GM12878 (cell line): ENCODE measurements around the gene IL22RA2. TPM values are rescaled to one million over a fixed set of nuclear protein-coding genes. Genes with fewer than 3 reads are reported as not detected.

ENCODE experiments used
- ATAC-seq: fragments of 200-7000 bp; cut with Tn5 transposase; 3 replicates; pipeline ENCODE4 v1.9.1; 2020; ENCODE audit warnings: mild to moderate bottlenecking, moderate library complexity
- BruUV-seq: library from RNA; stranded (reverse); fragments of 400-500 nt; replicated peaks from 2 replicates; lab custom pipeline; 2021; lab: Mats Ljungman, UMichigan
- CTCF ChIA-PET: fragments of 300-600 bp; sonication (Branson Sonifier 250); formaldehyde crosslinking; extraction: SDS; loops from one replicate; lab custom pipeline; 2021; ENCODE audit warnings: inconsistent platforms; lab: Yijun Ruan, JAX
- POLR2A ChIA-PET: fragments of 350-600 bp; formaldehyde crosslinking; extraction: SDS; loops from one replicate; lab custom pipeline; 2021; ENCODE audit warnings: inconsistent platforms; lab: Charles Lee
- RAD21 ChIA-PET: fragments of 300-600 bp; sonication (Branson Sonifier 250); formaldehyde crosslinking; loops from one replicate; lab custom pipeline; 2023; ENCODE audit warnings: antibody characterized with exemption; ENCODE audit not compliant: unreplicated experiment; lab: Charles Lee
- SMC1A ChIA-PET: fragments of 300-600 bp; sonication (Branson Sonifier 250); formaldehyde crosslinking; loops from one replicate; lab custom pipeline; 2023; ENCODE audit not compliant: unreplicated experiment, uncharacterized antibody; lab: Charles Lee
- DNase-seq: peaks from one replicate; pipeline ENCODE4 v3.0.0-alpha.2; 2011; ENCODE audit warnings: low read depth, low spot score
- FAIRE-seq: peaks from 3 replicates; lab custom pipeline; 2011; peaks lifted over from hg19 to GRCh38; lab: Jason Lieb, UNC
- H2AFZ ChIP-seq: 2 replicates; pipeline ENCODE4 v1.6.0; 2011; ENCODE audit warnings: low read depth, low read length, control low read depth; ENCODE audit not compliant: control insufficient read depth
- H3K27ac ChIP-seq: 2 replicates; pipeline ENCODE4 v1.5.1; 2011; ENCODE audit warnings: control low read depth; ENCODE audit not compliant: control insufficient read depth, insufficient read depth
- H3K27me3 ChIP-seq, 2 experiments: replicated peaks in 1 of 2; 2 replicates each; pipeline versions ENCODE4 v1.6.0 to v1.6.1; 2011; ENCODE audit warnings: low read length in 1 of 2; ENCODE audit not compliant: control insufficient read depth in 2 of 2, insufficient read depth in 2 of 2
- H3K36me3 ChIP-seq, 2 experiments: 2 replicates each; pipeline ENCODE4 v1.5.1; 2011; ENCODE audit warnings: low read length in 1 of 2; ENCODE audit not compliant: control insufficient read depth in 2 of 2, insufficient read depth in 2 of 2
- H3K4me1 ChIP-seq: 2 replicates; pipeline ENCODE4 v1.6.1; 2011; ENCODE audit warnings: mild to moderate bottlenecking, low read length, moderate library complexity, mixed read lengths; ENCODE audit not compliant: control insufficient read depth, insufficient read depth
- H3K4me2 ChIP-seq: 2 replicates; pipeline ENCODE4 v1.6.0; 2011; ENCODE audit warnings: control low read depth; ENCODE audit not compliant: control insufficient read depth, insufficient read depth
- H3K4me3 ChIP-seq: fragments of 200-600 bp; sonication (generic); 2 replicates; pipeline ENCODE4 v1.5.1; 2016
- H3K79me2 ChIP-seq: 2 replicates; pipeline ENCODE4 v1.6.0; 2011; ENCODE audit warnings: low read length; ENCODE audit not compliant: control insufficient read depth, insufficient read depth
- H3K9ac ChIP-seq: 2 replicates; pipeline ENCODE4 v1.8.0; 2011; ENCODE audit warnings: low read length, control low read depth, mixed read lengths; ENCODE audit not compliant: control insufficient read depth, insufficient read depth
- H3K9me3 ChIP-seq: replicated peaks from 3 replicates; pipeline ENCODE4 v1.5.1; 2011; ENCODE audit warnings: mild to moderate bottlenecking, low read length; ENCODE audit not compliant: control insufficient read depth, insufficient read depth
- H4K20me1 ChIP-seq: 2 replicates; pipeline ENCODE4 v1.6.0; 2011; ENCODE audit not compliant: control insufficient read depth, insufficient read depth
- ASH2L ChIP-seq: fragments of 300-600, 200-600 bp; sonication (generic); IDR thresholded peaks from 2 replicates; pipeline ENCODE4 v1.6.1; 2017; ENCODE audit warnings: low read depth, mild to moderate bottlenecking, borderline replicate concordance
- HDGF ChIP-seq: fragments of 450-650 bp; IDR thresholded peaks from 2 replicates; pipeline ENCODE4 v1.6.1; 2016; ENCODE audit warnings: antibody characterized with exemption
- MTA2 ChIP-seq: fragments of 450-650 bp; IDR thresholded peaks from 2 replicates; pipeline ENCODE4 v1.6.1; 2016; ENCODE audit warnings: low read depth, mild to moderate bottlenecking, moderate library complexity
- NBN ChIP-seq: fragments of 450-650 bp; IDR thresholded peaks from 2 replicates; pipeline ENCODE4 v1.6.1; 2016
- RAD21 ChIP-seq: IDR thresholded peaks from 2 replicates; pipeline ENCODE4 v1.6.1; 2011; ENCODE audit warnings: mild to moderate bottlenecking, low read depth, low read length, moderate library complexity; ENCODE audit not compliant: insufficient read depth
- RUNX3 ChIP-seq: IDR thresholded peaks from 2 replicates; pipeline ENCODE4 v1.6.1; 2012; ENCODE audit warnings: low read length, inconsistent platforms
- SMC3 ChIP-seq: IDR thresholded peaks from 2 replicates; pipeline ENCODE4 v1.6.1; 2011; ENCODE audit warnings: low read length, improper control_type of control experiment, borderline replicate concordance
- STAT1 ChIP-seq: fragments of 450-650 bp; conservative IDR thresholded peaks from 2 replicates; pipeline ENCODE4 v1.6.1; 2014; ENCODE audit warnings: antibody characterized with exemption, mild to moderate bottlenecking
- ZNF217 ChIP-seq: fragments of 450-650 bp; IDR thresholded peaks from 2 replicates; pipeline ENCODE4 v1.6.1; 2017; ENCODE audit warnings: antibody characterized with exemption, mild to moderate bottlenecking
- WGBS: methylation state at CpG from one replicate; pipeline ENCODE4 v1.1.6; 2016; ENCODE audit warnings: low lambda C conversion rate; ENCODE audit not compliant: insufficient replicate concordance, insufficient coverage; ENCODE audit errors: missing lambda C conversion rate; 5-methylcytosine and 5-hydroxymethylcytosine counted together
- in situ Hi-C: fragments of 300-500 bp; cut with MboI; formaldehyde crosslinking; loops from 9 replicates; pipeline ENCODE4 v1.14.3; 2018; ENCODE audit warnings: mixed read lengths
- intact Hi-C: fragments of 100-400 bp; cut with micrococcal nuclease; formaldehyde crosslinking; loops from one replicate; pipeline ENCODE4 v1.14.2; 2022; ENCODE audit not compliant: unreplicated experiment
- polyA plus RNA-seq, 11 experiments: library from polyadenylated mRNA; depleted of rRNA in 4 of 11; unstranded in 6 of 11; stranded (reverse) in 5 of 11; fragments of >200 nt; fragmentation: Nextera tagmentation in 4 of 11; fragmentation: Illumina TruSeq in 1 of 11; extraction: Ambion mirVana in 4 of 11; extraction: Trizol in 1 of 11; gene quantifications; 1 replicate in 1 of 11; 2 replicates in 10 of 11; pipeline versions ENCODE4 v1.2.1 to v1.2.3, GENCODE V29; 2011 to 2016; ENCODE audit warnings: inconsistent platforms in 2 of 11, missing spikeins in 2 of 11, low read depth in 1 of 11
- total RNA-seq, 4 experiments: library from RNA; depleted of rRNA in 3 of 4; stranded (reverse); fragments of >200 nt in 3 of 4; fragmentation: Illumina TruSeq in 1 of 4; extraction: Trizol in 1 of 4; gene quantifications; 2 replicates each; pipeline versions ENCODE4 v1.2.1 to v1.2.3, GENCODE V29; 2013 to 2021
- TF ChIP-seq, protein P1 (sequence below): IDR thresholded peaks from 2 replicates; pipeline ENCODE4 v1.6.1; 2012; ENCODE audit warnings: low read length, inconsistent platforms
- TF ChIP-seq, protein P2 (sequence below): fragments of 450-650 bp; IDR thresholded peaks from 2 replicates; pipeline ENCODE4 v1.6.1; 2016; ENCODE audit warnings: mild to moderate bottlenecking, moderate library complexity, borderline replicate concordance
- TF ChIP-seq, protein P3 (sequence below): fragments of 450-650 bp; IDR thresholded peaks from 2 replicates; pipeline ENCODE4 v1.6.1; 2016; ENCODE audit warnings: mild to moderate bottlenecking

Gene IL22RA2
- total and polyA plus RNA-seq, 10 of the 15 experiments (the other 5 are each of a cell fraction or from before 2014, with no cell fraction given) = 0.05 to 0.22 (median 0.09) TPM; not detected in 3

DNA sequence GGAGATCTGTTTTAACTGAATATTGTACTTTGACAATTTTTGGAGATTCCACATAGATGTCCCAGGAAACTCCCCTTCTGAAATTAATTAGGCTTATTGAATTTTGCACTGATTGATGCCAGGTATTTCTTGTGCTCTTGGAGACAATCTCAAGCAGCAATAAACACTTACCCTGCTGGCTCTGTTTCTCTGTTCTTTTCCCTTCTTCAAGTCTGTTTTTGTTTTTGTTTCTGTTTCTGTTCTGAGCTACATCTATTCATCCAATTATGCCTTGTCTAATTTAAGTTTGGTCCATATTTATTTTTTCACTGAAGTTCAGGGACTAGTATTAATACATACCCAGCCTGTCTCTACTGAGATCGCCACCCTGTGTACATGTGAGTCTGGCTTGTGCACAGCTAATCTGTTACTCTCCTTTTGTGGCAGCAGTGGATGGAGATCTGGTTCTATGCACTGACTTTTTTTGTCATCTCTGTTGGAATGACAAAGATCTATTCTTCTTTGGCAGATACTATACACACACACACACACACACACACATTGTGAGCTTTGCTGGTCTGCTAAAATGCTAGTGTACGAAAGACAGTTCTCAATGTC is 51.9 kb downstream of the IL22RA2 start:
- CTCF ChIA-PET = interaction anchor here (0.6 to 4.1 kb wide), 11 partner anchors 10 to 528 kb away, joined by 3 to 30 read pairs (median 6); no protein-coding TSS in a partner anchor
- no peaks in the 10 kb centered on the region for H4K20me1 ChIP-seq
- SMC1A ChIA-PET = interaction anchor here (0.6 to 5.8 kb wide), 27 partner anchors 9 to 309 kb away, joined by 3 to 69 read pairs (median 6); no protein-coding TSS in a partner anchor
- H3K27me3 ChIP-seq = no peaks in the 10 kb centered on the region
- H3K4me3 ChIP-seq = peak overlapping the region; percentile 8; the same call in 1 of the 2 replicates
- 47% methylated on average over 2 of the region's 2 CpGs for WGBS
- peak overlapping the region; percentile 91 for H3K27ac ChIP-seq
- H3K4me2 ChIP-seq = peak overlapping the region; percentile 78
- H3K9me3 ChIP-seq = peaks cover 15% of the 10 kb centered on the region
- POLR2A ChIA-PET = interaction anchor here (0.8 to 3.0 kb wide), 8 partner anchors 9 to 51 kb away, joined by 3 to 20 read pairs (median 5); no protein-coding TSS in a partner anchor
- peaks cover 35% of the 10 kb centered on the region for H3K4me1 ChIP-seq
- H3K36me3 ChIP-seq = peaks cover 0 to 1% of the 10 kb centered on the region in 2 experiments; a peak in 1 of 4 replicates
- TF ChIP-seq ASH2L (0 out of 2 replicates have a peak, but pooled peaks have one; percentile 9), STAT1 (no peak), HDGF (peak; percentile 67; the same call in 1 of the 2 replicates), MTA2 (no peak; the same call in 1 of the 2 replicates), SMC3 (peak; percentile 21; the same call in 1 of the 2 replicates), NBN (0 out of 2 replicates have a peak, but pooled peaks have one; percentile 26), RAD21 (peak; percentile 37; the same call in 1 of the 2 replicates), ZNF217 (no peak), RUNX3 (0 out of 2 replicates have a peak, but pooled peaks have one; percentile 5)
- TF ChIP-seq, protein P1, sequence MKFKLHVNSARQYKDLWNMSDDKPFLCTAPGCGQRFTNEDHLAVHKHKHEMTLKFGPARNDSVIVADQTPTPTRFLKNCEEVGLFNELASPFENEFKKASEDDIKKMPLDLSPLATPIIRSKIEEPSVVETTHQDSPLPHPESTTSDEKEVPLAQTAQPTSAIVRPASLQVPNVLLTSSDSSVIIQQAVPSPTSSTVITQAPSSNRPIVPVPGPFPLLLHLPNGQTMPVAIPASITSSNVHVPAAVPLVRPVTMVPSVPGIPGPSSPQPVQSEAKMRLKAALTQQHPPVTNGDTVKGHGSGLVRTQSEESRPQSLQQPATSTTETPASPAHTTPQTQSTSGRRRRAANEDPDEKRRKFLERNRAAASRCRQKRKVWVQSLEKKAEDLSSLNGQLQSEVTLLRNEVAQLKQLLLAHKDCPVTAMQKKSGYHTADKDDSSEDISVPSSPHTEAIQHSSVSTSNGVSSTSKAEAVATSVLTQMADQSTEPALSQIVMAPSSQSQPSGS = no peak; the same call in 1 of the 2 replicates
- TF ChIP-seq, protein P2, sequence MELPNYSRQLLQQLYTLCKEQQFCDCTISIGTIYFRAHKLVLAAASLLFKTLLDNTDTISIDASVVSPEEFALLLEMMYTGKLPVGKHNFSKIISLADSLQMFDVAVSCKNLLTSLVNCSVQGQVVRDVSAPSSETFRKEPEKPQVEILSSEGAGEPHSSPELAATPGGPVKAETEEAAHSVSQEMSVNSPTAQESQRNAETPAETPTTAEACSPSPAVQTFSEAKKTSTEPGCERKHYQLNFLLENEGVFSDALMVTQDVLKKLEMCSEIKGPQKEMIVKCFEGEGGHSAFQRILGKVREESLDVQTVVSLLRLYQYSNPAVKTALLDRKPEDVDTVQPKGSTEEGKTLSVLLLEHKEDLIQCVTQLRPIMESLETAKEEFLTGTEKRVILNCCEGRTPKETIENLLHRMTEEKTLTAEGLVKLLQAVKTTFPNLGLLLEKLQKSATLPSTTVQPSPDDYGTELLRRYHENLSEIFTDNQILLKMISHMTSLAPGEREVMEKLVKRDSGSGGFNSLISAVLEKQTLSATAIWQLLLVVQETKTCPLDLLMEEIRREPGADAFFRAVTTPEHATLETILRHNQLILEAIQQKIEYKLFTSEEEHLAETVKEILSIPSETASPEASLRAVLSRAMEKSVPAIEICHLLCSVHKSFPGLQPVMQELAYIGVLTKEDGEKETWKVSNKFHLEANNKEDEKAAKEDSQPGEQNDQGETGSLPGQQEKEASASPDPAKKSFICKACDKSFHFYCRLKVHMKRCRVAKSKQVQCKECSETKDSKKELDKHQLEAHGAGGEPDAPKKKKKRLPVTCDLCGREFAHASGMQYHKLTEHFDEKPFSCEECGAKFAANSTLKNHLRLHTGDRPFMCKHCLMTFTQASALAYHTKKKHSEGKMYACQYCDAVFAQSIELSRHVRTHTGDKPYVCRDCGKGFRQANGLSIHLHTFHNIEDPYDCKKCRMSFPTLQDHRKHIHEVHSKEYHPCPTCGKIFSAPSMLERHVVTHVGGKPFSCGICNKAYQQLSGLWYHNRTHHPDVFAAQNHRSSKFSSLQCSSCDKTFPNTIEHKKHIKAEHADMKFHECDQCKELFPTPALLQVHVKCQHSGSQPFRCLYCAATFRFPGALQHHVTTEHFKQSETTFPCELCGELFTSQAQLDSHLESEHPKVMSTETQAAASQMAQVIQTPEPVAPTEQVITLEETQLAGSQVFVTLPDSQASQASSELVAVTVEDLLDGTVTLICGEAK = peak; percentile 7; the same call in 1 of the 2 replicates
- TF ChIP-seq, protein P3, sequence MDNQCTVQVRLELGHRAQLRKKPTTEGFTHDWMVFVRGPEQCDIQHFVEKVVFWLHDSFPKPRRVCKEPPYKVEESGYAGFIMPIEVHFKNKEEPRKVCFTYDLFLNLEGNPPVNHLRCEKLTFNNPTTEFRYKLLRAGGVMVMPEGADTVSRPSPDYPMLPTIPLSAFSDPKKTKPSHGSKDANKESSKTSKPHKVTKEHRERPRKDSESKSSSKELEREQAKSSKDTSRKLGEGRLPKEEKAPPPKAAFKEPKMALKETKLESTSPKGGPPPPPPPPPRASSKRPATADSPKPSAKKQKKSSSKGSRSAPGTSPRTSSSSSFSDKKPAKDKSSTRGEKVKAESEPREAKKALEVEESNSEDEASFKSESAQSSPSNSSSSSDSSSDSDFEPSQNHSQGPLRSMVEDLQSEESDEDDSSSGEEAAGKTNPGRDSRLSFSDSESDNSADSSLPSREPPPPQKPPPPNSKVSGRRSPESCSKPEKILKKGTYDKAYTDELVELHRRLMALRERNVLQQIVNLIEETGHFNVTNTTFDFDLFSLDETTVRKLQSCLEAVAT = peak; percentile 67; the same call in 1 of the 2 replicates
- DNase-seq (no peak), ATAC-seq (peak; percentile 84), FAIRE-seq (no peak)
- RAD21 ChIA-PET = interaction anchor here (0.6 to 4.5 kb wide), 17 partner anchors 15 to 404 kb away, joined by 3 to 49 read pairs (median 5); no protein-coding TSS in a partner anchor
- no peaks in the 10 kb centered on the region for H3K79me2 ChIP-seq
- H2AFZ ChIP-seq = peak overlapping the region; percentile 81
- in situ Hi-C loops (no loop called here), intact Hi-C loops (loop anchor here (1.0 to 2.0 kb wide), 2 partner anchors 19 to 44 kb away; no protein-coding TSS in a partner anchor)
- no TSS peak for BruUV-seq
- H3K9ac ChIP-seq = peak overlapping the region; percentile 46
